Naive B cell (primary cell): ENCODE data around the gene CCDC88B. TPM values are rescaled to one million over a fixed set of nuclear protein-coding genes. Genes with fewer than 3 reads are reported as not detected.

Experiments
- ATAC-seq, 2 donors: fragments of 150-1000 bp; cut with Tn5 transposase; 2 replicates each; pipeline ENCODE4 v1.10.0; 2021; ENCODE audit warnings: low read depth in 2 of 2, mild to moderate bottlenecking in 2 of 2, moderate library complexity in 2 of 2
- DNase-seq: peaks from one replicate; pipeline ENCODE4 v3.0.0; 2022
- H3K27ac Mint-ChIP-seq, 6 donors: one replicate each; pipeline ENCODE4 v1.8.0; 2020 to 2022; ENCODE audit warnings: mild to moderate bottlenecking in 6 of 6, mixed read lengths in 6 of 6, moderate library complexity in 5 of 6, inconsistent platforms in 2 of 6
- H3K27me3 Mint-ChIP-seq, 3 donors: one replicate each; pipeline ENCODE4 v1.8.0; 2021 to 2022; ENCODE audit warnings: mixed read lengths in 3 of 3, mild to moderate bottlenecking in 1 of 3
- H3K36me3 Mint-ChIP-seq, 2 donors: one replicate each; pipeline ENCODE4 v1.8.0; 2020 to 2022; ENCODE audit warnings: mixed read lengths in 2 of 2, inconsistent platforms in 1 of 2, mild to moderate bottlenecking in 1 of 2
- H3K4me1 Mint-ChIP-seq, 3 donors: one replicate each; pipeline ENCODE4 v1.8.0; 2020 to 2022; ENCODE audit warnings: mixed read lengths in 3 of 3, inconsistent platforms in 1 of 3, mild to moderate bottlenecking in 1 of 3, moderate library complexity in 1 of 3
- H3K4me3 Mint-ChIP-seq, 8 donors: one replicate each; pipeline ENCODE4 v1.8.0; 2020 to 2022; ENCODE audit warnings: mild to moderate bottlenecking in 8 of 8, mixed read lengths in 8 of 8, moderate library complexity in 8 of 8, inconsistent platforms in 2 of 8
- H3K9me3 Mint-ChIP-seq, 7 donors: one replicate each; pipeline ENCODE4 v1.8.0; 2020 to 2022; ENCODE audit warnings: mixed read lengths in 7 of 7, mild to moderate bottlenecking in 5 of 7, inconsistent platforms in 2 of 7, moderate library complexity in 1 of 7
- polyA plus RNA-seq, 6 donors: library from polyadenylated mRNA; unstranded; fragments of 300-500 nt; fragmentation: Illumina TruSeq; gene quantifications; one replicate each; pipeline ENCODE4 v1.2.3, GENCODE V29; 2021; ENCODE audit warnings: low read depth in 6 of 6

CCDC88B gene, protein sequence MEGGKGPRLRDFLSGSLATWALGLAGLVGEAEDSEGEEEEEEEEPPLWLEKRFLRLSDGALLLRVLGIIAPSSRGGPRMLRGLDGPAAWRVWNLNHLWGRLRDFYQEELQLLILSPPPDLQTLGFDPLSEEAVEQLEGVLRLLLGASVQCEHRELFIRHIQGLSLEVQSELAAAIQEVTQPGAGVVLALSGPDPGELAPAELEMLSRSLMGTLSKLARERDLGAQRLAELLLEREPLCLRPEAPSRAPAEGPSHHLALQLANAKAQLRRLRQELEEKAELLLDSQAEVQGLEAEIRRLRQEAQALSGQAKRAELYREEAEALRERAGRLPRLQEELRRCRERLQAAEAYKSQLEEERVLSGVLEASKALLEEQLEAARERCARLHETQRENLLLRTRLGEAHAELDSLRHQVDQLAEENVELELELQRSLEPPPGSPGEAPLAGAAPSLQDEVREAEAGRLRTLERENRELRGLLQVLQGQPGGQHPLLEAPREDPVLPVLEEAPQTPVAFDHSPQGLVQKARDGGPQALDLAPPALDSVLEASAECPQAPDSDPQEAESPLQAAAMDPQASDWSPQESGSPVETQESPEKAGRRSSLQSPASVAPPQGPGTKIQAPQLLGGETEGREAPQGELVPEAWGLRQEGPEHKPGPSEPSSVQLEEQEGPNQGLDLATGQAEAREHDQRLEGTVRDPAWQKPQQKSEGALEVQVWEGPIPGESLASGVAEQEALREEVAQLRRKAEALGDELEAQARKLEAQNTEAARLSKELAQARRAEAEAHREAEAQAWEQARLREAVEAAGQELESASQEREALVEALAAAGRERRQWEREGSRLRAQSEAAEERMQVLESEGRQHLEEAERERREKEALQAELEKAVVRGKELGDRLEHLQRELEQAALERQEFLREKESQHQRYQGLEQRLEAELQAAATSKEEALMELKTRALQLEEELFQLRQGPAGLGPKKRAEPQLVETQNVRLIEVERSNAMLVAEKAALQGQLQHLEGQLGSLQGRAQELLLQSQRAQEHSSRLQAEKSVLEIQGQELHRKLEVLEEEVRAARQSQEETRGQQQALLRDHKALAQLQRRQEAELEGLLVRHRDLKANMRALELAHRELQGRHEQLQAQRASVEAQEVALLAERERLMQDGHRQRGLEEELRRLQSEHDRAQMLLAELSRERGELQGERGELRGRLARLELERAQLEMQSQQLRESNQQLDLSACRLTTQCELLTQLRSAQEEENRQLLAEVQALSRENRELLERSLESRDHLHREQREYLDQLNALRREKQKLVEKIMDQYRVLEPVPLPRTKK (N-terminal part only)
- 10 to 100 TPM in 5 of 6 donors, 1 to 10 TPM in 1; 9.3 to 73.0 (median 19.4) TPM for polyA plus RNA-seq

DNA sequence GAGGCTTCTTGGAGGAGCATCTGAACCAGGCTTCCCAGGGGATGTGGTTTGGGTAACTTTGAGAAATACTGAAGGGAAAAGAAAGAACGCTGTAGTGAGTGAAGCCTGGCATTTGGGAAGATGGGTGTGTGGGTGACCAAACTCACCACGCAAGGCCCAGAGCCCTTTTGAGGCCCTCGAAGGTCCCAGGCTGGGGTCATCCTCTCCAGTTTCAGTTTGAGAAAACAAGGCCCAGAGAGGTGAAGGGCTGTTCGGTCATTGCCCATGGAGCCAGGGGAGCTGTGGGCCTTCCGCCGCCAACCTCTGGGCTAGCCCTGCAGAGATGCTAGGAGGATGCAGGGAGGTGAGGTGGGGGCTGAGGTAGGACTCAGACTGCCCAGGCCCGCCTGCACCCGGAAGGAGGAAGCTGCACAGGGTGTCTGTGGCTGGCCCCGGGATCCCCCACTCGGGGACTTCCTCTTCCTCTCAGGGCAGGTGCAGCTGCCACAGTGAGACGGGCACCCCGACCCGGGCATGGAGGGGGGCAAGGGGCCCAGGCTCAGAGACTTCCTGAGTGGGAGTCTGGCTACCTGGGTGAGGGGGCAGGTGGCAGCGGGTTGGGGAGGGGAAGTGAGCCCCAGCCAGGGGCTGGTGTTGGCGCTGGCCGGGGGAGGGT is at the start of gene CCDC88B:
TSS of gene CCDC88B (plus strand) at position 451 of the 655 bp plus-strand sequence. CDS start at position 514, 63 bp downstream.
- ATAC-seq (peak; percentile 88 to 90), DNase-seq (peak; percentile 99)
- Mint-ChIP-seq H3K4me3 (peak within 1 kb of the TSS; percentile 88 to 97 (median 94)), H3K9me3 (no peaks in the 10 kb centered on the region), H3K27ac (peak within 1 kb of the TSS; percentile 98 to 99 (median 99)), H3K36me3 (no peaks in the 10 kb centered on the region), H3K4me1 (peaks cover 40 to 51% (median 48%) of the 10 kb centered on the region in 3 donors), H3K27me3 (no peaks in the 10 kb centered on the region)

DNA sequence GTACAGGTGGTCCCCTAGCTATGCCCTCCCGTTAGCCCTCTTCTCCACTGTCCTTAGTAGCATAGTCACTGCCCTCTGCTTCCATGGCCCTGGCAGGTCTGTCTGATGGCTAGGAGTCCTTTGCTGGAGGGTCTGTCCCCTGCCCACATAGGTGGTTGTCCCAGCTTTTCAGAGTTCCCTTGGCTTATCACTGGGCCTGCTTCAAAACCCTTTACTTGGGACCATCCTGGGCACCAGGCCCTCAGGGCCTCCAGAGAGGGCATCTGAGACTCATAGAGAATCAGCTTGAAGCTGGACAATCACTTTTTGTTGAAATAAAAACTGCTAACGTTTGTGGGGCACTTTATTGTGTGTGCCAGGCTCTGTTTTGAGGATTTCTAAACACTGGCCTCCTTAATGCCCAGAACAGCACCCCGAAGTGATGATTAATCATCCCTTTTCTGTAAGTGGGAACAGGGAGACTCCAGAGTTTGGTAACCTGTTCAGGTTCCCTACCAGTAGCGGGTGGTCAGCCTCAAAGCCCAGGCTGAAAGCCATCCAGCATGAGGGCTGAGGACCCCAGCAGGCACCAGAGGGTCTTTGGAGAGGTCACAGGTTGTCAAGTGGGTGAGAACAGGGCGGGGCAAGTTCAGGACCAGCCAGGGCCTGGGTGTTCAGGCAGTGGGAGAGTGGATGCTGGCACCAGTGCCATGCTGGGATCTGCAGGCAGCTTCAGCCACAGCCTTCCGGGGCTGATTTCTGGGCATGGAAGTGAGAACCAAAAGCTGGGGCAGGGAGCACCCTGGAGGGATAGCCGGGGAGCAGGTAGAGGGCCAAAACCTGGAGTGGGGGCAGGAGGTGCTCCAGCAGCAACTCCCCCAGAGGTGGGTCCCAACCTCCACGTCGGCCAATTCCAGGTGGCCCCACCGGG is 49.4 kb upstream of the CCDC88B start:
- no peak for DNase-seq
- H3K9me3 Mint-ChIP-seq = no peaks in the 10 kb centered on the region
- peak overlapping the region; percentile 56 to 88 (median 80) for H3K4me3 Mint-ChIP-seq
- H3K27me3 Mint-ChIP-seq = peaks cover 27 to 44% (median 33%) of the 10 kb centered on the region in 3 donors
- H3K36me3 Mint-ChIP-seq = peaks cover 0 to 7% of the 10 kb centered on the region in 2 donors
- peak overlapping the region in 3 of 6 donors; percentile 19 to 62 (median 22) for H3K27ac Mint-ChIP-seq
- peaks cover 17 to 22% (median 17%) of the 10 kb centered on the region in 3 donors for H3K4me1 Mint-ChIP-seq
- no peak for ATAC-seq

- Mint-ChIP-seq H3K36me3 (peaks cover 0 to 7% of the 10 kb centered on the region in 2 donors), H3K4me1 (peaks cover 15 to 19% (median 16%) of the 10 kb centered on the region in 3 donors), H3K9me3 (no peaks in the 10 kb centered on the region), H3K27me3 (peaks cover 34 to 51% (median 38%) of the 10 kb centered on the region in 3 donors), H3K4me3 (peak within 1 kb of the TSS; percentile 56 to 88 (median 80)), H3K27ac (peak within 1 kb of the TSS in 3 of 6 donors; percentile 19 to 62 (median 22))
- DNase-seq (no peak), ATAC-seq (no peak)
These were observed 48.7 kb upstream of the CCDC88B start, which contains the start of gene KCNK4 for GRCh38 chr11:64291262-64291751. TSS of gene KCNK4 (plus strand) at chr11:64291302. CDS start at chr11:64293019, 1,717 bp downstream.

DNA sequence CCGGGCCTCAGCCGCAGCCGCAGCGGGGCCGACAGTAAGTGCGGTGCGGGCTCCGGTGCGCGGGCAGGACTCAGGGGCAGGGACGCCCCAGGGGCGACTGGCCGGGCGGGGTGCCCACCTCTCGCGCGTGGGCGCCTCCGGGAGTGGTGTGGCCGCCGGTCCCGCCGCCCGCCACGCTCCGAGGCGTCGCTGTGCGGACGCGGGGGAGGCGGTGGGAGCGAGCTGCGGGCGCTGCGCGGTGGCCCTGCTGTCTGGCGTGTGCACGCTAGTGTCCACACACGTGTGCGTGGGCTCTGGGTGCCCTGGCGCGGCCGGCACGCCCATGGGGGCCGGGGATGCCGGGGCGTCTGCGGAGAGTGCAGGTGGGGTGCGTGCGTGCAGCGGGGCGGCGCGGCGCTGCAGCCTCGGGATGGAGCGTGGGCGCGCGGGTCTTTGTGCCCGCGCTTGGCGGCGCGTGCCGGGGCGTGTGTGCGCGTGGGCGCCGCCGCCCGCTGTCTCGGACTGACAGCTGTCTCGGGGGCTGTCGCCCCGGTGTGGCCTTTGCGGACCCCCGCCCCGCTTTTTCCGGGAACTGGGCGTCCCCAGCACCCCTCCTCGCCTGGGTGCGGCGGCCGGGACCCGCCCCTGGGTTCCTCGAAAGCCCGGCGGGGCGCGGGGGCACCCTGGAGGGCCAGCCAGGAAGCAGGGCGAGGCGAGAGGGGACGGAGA is 48.1 kb upstream of the CCDC88B start:
- Mint-ChIP-seq H3K4me1 (peaks cover 9 to 17% (median 10%) of the 10 kb centered on the region in 3 donors), H3K36me3 (peaks cover 0 to 7% of the 10 kb centered on the region in 2 donors), H3K27ac (peak overlapping the region in 1 of 6 donors; percentile 68), H3K27me3 (peaks cover 39 to 57% (median 44%) of the 10 kb centered on the region in 3 donors), H3K9me3 (no peaks in the 10 kb centered on the region), H3K4me3 (peak overlapping the region in 2 of 8 donors; percentile 37 to 78)
- ATAC-seq = peak; percentile 65 to 73
- peak; percentile 18 for DNase-seq

DNA sequence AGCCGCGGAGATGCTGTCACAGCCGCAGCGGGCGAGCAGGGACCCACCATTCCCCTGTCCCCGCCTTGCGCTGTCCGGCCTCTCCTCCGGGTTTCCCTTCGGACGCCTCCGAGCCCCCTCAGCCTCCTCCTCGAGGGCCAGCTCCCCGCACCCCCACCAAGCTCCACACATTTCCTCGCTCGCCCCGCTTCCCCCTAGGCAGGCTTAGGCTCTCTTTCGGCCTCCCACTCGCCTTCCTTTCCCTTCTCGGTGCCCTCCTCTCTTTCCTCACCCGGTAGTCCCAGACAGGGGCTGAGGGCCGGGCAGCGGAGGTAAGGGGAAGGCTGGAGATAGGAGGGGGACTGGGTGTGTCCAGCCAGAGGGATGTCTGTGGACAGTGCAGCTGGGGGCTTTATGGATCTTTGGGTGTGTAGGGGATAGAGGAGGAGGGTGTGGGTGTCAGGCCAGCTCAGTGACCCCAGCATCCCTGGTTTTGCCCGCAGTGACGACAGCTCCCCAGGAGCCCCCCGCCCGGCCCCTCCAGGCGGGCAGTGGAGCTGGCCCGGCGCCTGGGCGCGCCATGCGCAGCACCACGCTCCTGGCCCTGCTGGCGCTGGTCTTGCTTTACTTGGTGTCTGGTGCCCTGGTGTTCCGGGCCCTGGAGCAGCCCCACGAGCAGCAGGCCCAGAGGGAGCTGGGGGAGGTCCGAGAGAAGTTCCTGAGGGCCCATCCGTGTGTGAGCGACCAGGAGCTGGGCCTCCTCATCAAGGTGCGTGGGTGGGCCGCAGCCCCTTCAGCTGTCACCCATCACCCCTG is 47.3 kb upstream of the CCDC88B start:
- ATAC-seq (peak in 1 of 2 donors; percentile 15), DNase-seq (no peak)
- peak overlapping the region in 2 of 6 donors; percentile 58 to 68 for H3K27ac Mint-ChIP-seq
- H3K36me3 Mint-ChIP-seq = peaks cover 0 to 7% of the 10 kb centered on the region in 2 donors
- H3K27me3 Mint-ChIP-seq = peaks cover 45 to 64% (median 51%) of the 10 kb centered on the region in 3 donors
- peak overlapping the region in 7 of 8 donors; percentile 37 to 84 (median 70) for H3K4me3 Mint-ChIP-seq
- peaks cover 12 to 24% (median 13%) of the 10 kb centered on the region in 3 donors for H3K4me1 Mint-ChIP-seq
- no peaks in the 10 kb centered on the region for H3K9me3 Mint-ChIP-seq

GRCh38 chr11:64294774-64295173 is 45.2 kb upstream of the CCDC88B start:
- Mint-ChIP-seq H3K4me1 (peaks cover 18 to 35% (median 23%) of the 10 kb centered on the region in 3 donors), H3K27ac (no peak overlapping the region), H3K36me3 (peaks cover 0 to 7% of the 10 kb centered on the region in 2 donors), H3K27me3 (peaks cover 54 to 84% (median 68%) of the 10 kb centered on the region in 3 donors), H3K9me3 (no peaks in the 10 kb centered on the region), H3K4me3 (peak overlapping the region in 1 of 8 donors; percentile 57)
- ATAC-seq (no peak), DNase-seq (no peak)

- H3K4me1 Mint-ChIP-seq = peaks cover 23 to 41% (median 28%) of the 10 kb centered on the region in 3 donors
- ATAC-seq (no peak), DNase-seq (no peak)
- peaks cover 55 to 88% (median 73%) of the 10 kb centered on the region in 3 donors for H3K27me3 Mint-ChIP-seq
- no peaks in the 10 kb centered on the region for H3K9me3 Mint-ChIP-seq
- no peak overlapping the region for H3K27ac Mint-ChIP-seq
- peaks cover 0 to 3% of the 10 kb centered on the region in 2 donors for H3K36me3 Mint-ChIP-seq
- peak overlapping the region in 1 of 8 donors; percentile 30 for H3K4me3 Mint-ChIP-seq
These were observed 44.2 kb upstream of the CCDC88B start for GRCh38 chr11:64295760-64296159.

GRCh38 chr11:64296236-64296635 is 43.8 kb upstream of the CCDC88B start:
- Mint-ChIP-seq H3K4me1 (peaks cover 21 to 42% (median 31%) of the 10 kb centered on the region in 3 donors), H3K36me3 (no peaks in the 10 kb centered on the region), H3K4me3 (peak overlapping the region in 1 of 8 donors; percentile 30), H3K27me3 (peaks cover 58 to 87% (median 72%) of the 10 kb centered on the region in 3 donors), H3K27ac (no peak overlapping the region), H3K9me3 (no peaks in the 10 kb centered on the region)
- ATAC-seq = no peak
- DNase-seq = no peak

GRCh38 chr11:64296830-64297698 is 42.9 kb upstream of the CCDC88B start:
- no peak for ATAC-seq
- DNase-seq = no peak
- Mint-ChIP-seq H3K36me3 (no peaks in the 10 kb centered on the region), H3K27ac (peak overlapping the region in 1 of 6 donors; percentile 33), H3K4me1 (peaks cover 21 to 43% (median 37%) of the 10 kb centered on the region in 3 donors), H3K27me3 (peaks cover 58 to 87% (median 72%) of the 10 kb centered on the region in 3 donors), H3K4me3 (peak overlapping the region in 2 of 8 donors; percentile 30 to 31), H3K9me3 (no peaks in the 10 kb centered on the region)
